ENCODE measurements around the gene LINGO1. TPM values are rescaled to one million over a fixed set of nuclear protein-coding genes. Genes with fewer than 3 reads are reported as not detected.

The LINGO1 gene
- total RNA-seq, 2 donors from 2014 or later = 7.7 to 30.5 TPM

DNA sequence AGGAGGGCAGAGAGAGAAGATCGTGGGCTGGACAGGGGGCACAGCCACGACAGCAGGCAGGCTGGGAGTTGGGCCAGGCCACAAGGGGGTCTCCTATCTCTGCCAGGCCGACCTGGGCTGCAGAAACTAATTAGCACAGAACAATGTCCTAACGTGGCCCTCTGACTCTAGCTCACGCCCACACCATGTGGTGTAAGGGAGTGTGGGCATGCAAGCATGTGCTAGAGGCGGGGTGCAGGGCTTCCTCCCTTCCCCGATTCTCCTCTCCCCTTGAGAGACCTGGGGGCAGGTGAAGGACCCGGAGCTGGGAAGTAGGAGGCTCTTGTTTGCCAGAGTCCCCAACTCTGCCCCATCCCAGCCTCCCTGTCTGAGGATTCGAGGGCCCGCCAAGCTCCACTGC, 65.5 kb downstream of the LINGO1 start:
- ATAC-seq (no peak), DNase-seq (no peak)
- intact Hi-C loops (cut with DNase I) = no loop called here

DNA sequence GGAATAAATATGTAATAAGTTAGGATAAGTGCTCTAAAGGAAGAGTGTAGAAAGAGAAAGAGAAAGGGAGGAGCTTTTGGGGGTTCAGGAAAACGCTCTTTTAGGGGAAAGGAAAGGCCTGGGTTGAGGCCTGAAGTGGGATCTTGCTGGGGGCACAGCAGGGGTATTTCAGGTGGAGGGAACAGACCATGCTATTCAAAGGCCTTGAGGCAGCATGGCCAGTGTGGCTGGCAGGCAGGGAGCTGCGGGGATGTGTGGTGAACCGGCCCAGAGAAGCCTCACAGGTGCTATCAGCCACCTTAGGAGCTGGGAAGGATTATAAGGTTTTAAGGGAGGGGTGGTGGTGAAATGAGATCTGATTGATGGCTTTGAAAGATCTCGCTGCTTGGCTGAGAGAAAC, 66.6 kb downstream of the LINGO1 start:
- no peak for DNase-seq
- intact Hi-C loops (cut with DNase I) = no loop called here
- ATAC-seq = no peak

DNA sequence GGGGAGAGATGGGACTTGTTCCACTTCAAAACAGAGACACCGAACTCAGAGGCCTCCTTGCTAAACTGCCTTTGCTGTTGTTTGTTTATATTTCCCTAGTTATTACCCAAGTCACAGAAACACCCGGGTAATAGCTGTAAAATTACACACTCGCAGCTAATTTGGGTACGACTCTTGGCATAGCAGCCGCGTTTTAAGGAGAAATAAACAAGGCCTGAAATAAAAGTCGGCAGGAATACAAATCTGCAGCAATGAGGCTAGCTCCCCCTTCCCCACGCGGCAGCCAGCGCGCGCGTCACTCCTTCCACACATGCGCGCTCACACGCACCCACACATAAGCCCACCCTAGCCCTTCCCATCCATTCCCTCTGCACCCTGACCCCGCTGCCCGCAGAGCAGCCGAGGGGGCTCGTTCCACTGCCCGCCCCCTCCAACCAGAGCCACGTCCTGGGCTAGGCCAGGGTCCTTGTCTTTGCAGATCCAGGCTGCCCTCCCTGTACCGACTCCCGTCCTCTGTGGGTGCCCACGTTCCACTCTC, 67.3 kb downstream of the LINGO1 start:
- intact Hi-C loops (cut with DNase I) = no loop called here
- DNase-seq = no peak

DNA sequence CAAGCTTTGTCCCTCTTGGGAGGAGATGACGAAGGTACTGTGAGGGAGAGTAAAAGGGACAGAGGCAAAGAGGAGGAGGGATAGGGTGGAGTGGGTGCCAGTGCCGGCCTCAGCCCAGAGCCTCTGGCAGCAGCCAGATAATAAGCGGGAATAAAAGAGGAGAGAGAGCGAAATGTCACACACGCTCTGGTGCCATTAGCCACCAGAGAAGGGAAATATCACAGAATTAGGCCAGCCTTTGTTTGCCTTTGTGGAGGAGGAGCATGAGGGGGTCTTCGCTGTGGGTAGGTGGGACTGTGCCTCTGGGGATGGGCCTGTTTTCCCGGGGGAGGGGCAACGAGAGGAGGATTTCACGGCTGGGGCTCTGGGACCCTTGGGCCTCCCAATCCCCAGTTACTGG, 67.8 kb downstream of the LINGO1 start:
- no peak for DNase-seq
- intact Hi-C loops (cut with DNase I) = no loop called here
- no peak for ATAC-seq

More for the DNA sequence above, 67.3 kb downstream of the LINGO1 start:
- no peak for ATAC-seq

DNA sequence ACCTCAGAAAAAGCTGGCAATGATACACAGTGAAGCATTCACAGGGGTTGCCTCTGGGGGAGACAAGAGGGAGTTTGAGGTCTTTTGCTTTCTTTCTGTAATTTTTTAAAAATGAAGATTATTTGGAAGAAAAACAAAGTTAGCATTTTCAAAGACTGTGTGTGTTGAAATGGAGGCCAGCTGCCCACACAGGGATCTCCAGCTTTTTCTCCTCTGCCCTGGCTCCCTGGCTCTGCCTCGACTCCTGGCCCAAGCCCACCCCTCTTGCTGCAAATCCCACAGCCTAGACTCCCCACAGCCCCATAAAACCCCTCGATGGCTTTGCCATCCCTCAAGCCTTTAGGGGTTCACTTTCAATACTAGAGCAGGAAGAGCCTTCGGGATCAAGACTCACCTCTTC, 68.4 kb downstream of the LINGO1 start:
- no peak for ATAC-seq
- intact Hi-C loops (cut with DNase I) = no loop called here
- DNase-seq = no peak

DNA sequence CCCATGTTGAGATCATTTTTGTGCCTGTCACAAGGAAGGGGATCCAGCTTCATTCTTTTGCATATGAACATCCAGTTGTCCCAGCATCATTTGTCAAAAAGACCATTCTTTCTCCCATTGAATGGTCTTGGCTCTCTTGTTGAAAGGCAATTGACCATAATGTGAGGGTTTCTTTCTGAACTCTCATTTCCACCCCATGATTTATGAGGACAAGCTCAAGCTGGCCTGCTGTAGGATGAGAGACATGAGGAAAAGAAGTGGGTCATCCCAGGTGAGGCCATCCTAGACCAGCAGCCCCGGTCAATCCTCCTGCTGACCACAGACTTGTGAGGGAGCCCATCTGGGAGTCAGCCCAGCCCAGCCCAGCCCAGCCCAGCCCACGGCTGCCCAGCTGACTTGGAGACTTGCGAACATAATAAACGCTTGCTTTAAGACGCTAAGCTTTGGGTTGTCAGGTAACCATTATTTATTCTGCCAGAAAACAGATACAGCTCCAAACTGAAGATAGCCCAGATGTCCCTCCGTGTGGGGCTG, 69.0 kb downstream of the LINGO1 start:
- ATAC-seq (no peak), DNase-seq (no peak)
- intact Hi-C loops (cut with DNase I) = no loop called here

Other genes starting within 250 kb of the LINGO1 start
- gene PEAK1, start 212.8 kb downstream of the LINGO1 start, total RNA-seq = 10 to 100 TPM; 59.0 to 71.7 TPM
- 10 to 100 TPM; 33.5 to 36.3 TPM for gene HMG20A, start 212.0 kb downstream of the LINGO1 start, total RNA-seq